Inflammatory macrophage treated with lipopolysaccharide for 4 hours (primary cell): ENCODE measurements around the gene CSF2.
A peak's percentile ranks its signal among the peaks of the same experiment; 100 is the strongest.

ENCODE experiments used
- DNase-seq: peaks from one replicate; pipeline ENCODE4 v3.0.0-alpha.2; 2020

Gene CSF2

GRCh38 chr5:132070460-132071337, 2.9 kb upstream of the CSF2 start:
- peak; percentile 75 for DNase-seq

DNA sequence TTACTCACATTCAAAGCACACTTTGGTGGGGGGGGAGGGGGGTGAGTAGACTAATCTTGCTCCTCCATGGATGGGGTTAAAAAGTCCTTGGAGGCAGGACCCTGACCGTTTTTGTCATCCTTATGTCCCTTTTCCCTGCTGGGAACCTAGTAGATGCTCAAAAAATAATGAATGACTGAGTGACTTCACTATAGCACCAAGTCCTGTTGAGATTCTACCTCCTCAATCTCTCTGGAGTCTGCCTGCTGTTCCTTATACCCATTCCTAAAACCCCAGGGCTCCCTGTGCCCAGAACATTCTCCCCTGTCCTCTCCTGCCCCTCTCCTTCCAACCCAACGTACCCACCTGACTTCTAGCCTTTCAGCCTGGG, 2.3 kb upstream of the CSF2 start:
- DNase-seq = no peak

GRCh38 chr5:132072070-132072469, 1.5 kb upstream of the CSF2 start:
- DNase-seq = no peak

- no peak for DNase-seq
These were observed 1.1 kb upstream of the CSF2 start for GRCh38 chr5:132072528-132072927.

DNA sequence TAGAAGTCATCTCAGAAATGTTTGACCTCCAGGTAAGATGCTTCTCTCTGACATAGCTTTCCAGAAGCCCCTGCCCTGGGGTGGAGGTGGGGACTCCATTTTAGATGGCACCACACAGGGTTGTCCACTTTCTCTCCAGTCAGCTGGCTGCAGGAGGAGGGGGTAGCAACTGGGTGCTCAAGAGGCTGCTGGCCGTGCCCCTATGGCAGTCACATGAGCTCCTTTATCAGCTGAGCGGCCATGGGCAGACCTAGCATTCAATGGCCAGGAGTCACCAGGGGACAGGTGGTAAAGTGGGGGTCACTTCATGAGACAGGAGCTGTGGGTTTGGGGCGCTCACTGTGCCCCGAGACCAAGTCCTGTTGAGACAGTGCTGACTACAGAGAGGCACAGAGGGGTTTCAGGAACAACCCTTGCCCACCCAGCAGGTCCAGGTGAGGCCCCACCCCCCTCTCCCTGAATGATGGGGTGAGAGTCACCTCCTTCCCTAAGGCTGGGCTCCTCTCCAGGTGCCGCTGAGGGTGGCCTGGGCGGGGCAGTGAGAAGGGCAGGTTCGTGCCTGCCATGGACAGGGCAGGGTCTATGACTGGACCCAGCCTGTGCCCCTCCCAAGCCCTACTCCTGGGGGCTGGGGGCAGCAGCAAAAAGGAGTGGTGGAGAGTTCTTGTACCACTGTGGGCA, 642 bp downstream of the CSF2 start:
- no peak for DNase-seq

GRCh38 chr5:132074772-132075718, 1.5 kb downstream of the CSF2 start:
- no peak for DNase-seq

- no peak for DNase-seq
These were observed 2.1 kb downstream of the CSF2 start for GRCh38 chr5:132075719-132076077.

DNA sequence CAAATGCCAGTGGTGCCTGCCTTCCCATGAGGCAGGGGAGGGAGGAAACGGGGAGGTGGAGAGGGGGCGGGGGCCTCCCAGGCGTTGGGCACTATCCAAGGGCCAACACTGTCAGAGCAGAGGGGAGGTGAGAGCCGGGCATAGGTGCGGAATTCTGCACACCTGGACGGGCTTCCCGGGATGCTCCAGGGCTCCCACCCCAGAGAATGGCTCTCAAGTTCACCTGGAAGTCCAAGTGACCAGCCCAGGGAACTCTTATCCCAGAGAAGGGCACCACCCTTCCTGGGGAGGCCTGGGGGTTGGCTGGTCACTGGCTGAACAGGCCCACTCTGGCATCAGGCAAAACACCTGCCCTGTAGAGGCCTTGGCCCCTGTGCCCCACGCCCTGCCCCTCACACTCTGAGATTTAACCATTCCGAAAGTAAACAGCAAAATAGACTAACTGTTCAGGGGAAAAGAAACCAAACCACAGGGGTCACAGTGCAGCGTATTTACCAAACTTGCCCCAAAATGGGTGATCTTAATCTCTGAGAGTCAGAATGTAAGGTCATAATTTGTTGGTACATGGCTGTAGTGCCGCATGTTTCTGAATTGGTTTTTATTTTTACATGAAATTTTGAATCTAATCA, 2.7 kb downstream of the CSF2 start:
- DNase-seq = no peak

DNA sequence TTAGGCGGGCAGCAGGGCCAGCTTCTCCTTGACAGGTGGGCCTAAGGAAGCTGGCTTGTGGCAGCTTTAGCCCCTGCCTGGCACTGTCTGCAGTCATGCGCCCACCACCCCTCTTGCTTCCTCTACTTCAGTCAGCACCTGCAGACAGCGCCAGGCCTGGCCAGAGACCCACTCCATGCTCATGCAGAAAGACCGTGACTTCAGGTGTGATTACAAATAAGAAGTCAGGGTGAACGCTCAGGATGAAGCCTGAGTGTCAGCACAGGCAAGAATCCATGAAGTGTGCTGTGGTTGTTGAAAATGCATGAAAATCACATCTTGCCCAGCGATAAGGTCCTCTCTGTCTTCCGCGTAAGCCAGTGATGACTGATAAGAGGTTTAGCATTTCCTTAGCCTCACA, 3.4 kb downstream of the CSF2 start:
- DNase-seq = no peak

DNA sequence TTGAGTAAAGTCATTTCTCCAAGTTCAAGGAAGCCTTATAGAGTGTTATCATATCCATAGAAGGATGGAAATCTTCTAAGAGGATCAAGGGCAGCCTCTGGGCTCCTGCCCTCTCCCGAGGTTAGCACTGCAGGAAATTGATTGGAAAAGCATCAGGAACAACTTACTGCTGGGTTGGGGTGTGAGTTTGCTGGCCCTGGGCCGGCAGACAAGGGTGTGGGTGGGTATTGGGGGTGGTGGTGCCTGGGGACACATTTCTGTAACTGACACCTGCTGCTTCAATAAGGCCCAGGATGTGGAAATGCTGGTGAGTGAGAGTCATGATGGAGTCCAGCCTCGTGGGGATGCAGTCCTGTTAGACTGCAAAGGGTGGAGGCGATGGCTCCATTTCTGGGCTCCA, 5.5 kb downstream of the CSF2 start:
- no peak for DNase-seq

DNA sequence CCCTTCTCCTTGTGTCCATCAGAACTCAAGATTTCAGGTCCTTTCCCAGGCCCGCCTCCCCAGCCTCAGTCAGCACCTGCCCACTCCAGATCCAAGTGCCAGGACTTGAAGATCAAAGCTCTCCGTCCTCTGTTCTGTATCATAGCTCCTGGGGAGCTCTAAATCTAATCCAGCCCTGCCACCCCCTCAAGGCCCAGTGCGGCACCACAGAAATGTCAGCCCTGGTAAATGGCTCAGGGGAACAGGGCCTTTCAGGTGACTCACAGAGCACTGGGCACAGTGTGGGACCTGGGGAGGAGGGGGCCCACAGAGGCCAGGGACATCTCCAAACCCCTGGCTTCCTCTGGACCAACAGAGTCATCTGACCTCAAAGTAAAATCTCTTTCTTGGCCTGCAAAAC, 6.0 kb downstream of the CSF2 start:
- no peak for DNase-seq

- DNase-seq = no peak
These were observed 7.0 kb downstream of the CSF2 start for GRCh38 chr5:132080595-132080994.

DNA sequence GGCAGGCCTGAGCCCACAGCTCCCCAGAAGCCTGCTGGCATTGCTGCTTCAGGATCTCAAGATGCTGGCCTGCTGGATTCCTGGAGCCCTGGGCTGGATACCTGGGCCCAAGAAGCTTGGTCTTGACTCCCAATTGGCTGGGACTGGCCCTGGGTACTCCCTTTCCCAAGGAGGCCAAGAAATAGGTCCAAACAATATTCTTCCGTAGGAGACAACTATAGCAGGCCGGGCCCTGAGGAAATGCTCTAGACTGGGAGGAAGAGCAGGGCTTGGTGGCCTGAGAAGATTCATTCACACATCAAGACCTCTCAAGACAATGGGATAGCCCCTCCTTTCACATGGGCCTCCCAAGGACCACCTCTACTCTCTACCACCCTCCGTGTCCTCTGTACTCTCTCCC, 7.9 kb downstream of the CSF2 start:
- no peak for DNase-seq

DNA sequence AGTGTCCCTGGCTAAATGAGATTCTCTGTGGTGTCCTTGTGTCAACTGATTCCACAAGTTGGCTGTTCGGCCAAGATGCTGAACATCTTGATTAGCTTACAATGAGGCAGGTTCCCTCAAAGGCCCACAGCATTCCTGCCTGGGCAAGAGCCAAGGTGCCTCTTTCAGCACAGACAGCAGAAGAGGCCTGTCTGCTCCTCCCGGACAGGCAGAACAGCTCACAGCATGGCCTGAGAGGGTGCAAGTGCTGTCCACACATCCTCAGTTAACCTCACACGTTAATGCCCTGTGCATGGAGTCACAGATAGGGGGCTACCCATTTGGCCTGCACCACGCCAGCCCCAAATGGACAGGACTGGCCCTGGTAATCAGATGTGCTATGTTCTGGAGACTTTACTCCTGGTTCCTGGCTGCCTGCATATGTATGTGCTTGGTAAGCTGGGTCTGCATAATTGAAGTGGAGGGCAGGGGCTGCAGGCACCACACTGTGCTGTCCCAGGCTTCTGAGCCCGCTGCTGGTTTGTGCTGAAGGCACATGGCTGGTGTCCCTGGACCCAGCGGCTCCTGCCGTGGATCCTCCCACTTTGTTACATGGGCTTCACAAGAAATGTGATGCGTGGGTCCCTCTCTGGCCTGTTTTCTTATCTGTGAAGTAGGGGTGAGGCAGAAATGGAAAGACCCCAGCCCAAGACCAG, 8.9 kb downstream of the CSF2 start:
- DNase-seq = no peak

GRCh38 chr5:132083071-132083678, 9.6 kb downstream of the CSF2 start:
- no peak for DNase-seq

DNA sequence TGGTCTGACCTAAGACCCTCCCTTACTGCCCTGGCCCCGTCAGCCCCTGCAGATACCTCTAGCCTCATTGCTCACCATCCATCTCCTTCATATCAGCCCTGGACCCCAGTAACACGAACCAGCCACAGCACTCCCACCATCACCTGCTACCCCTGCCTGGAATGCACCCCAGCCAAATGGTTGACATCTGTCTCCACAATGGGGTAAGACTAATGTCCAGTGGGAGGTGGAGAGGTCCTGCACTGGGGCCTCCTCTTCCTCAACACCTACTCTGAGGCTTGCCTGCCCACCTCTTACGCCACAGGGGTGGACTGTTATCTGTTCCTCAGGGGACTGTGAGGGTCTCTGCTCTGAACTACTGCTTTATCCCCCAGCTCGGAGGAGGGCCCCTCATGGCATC, 12.1 kb downstream of the CSF2 start:
- no peak for DNase-seq

- DNase-seq = peak; percentile 60
These were observed 12.7 kb downstream of the CSF2 start for GRCh38 chr5:132086277-132086794.

DNA sequence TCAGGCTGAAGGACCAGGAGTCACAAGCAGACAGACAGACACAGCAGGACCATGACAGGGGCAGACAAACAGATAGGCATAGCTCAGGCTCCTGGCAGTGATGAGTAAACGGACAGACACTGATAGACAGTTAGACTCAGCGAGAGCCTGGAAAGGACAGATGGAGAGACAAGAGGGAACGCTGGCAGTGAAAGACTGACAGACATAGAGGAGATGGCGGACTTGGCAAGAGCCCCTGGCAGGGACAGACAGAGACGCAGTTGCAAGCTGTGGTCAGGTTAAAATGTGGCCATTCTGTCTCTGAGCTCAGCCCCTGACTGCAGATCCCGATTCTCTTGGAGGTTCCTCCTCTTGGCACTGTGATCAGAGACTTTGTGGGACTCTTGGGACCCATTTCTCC, 13.6 kb downstream of the CSF2 start:
- DNase-seq = no peak

DNA sequence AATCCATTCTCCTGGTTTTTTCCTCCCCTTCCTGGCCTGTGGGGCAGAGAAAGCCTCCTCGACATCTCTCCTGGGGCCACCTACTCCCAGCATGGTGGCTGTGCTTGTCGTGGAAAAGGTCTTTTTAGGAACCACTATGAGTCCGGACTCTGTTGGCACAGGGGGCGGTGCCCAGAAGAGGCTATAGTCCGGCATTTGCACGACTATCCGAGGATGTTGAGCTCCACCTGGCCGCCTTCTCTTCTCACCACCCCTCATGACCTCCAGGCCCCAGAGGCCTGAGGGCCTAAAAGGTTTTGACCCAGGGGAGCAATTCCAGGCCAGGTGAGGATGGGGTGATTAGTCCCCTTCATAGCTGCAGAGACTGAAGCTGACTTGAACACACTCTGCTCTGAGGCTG, 14.1 kb downstream of the CSF2 start:
- no peak for DNase-seq

GRCh38 chr5:132089363-132089762, 15.8 kb downstream of the CSF2 start:
- no peak for DNase-seq

GRCh38 chr5:132090107-132090506, 16.5 kb downstream of the CSF2 start:
- DNase-seq = no peak

- no peak for DNase-seq
These were observed 19.7 kb downstream of the CSF2 start for GRCh38 chr5:132093271-132093670.
